Neural cell (in vitro differentiated cells): ENCODE data around the gene VPS35L. TPM values are rescaled to one million over a fixed set of nuclear protein-coding genes. Genes with fewer than 3 reads are reported as not detected.

Experiments
- H2AFZ ChIP-seq: fragments of 200-600, 300-800 bp; sonication (generic), shearing (Covaris generic); 2 replicates; pipeline ENCODE4 v1.6.0; 2014; ENCODE audit warnings: low read depth, mild to moderate bottlenecking, antibody characterized with exemption, low read length, moderate library complexity
- H3F3A ChIP-seq: fragments of 200-600 bp; shearing (Covaris generic); 2 replicates; pipeline ENCODE4 v1.6.1; 2016; ENCODE audit warnings: mild to moderate bottlenecking, moderate library complexity, mixed read lengths, antibody characterized with exemption, low read length; ENCODE audit not compliant: insufficient read depth, poor library complexity, severe bottlenecking
- H3K27ac ChIP-seq: fragments of 200-600, 300-800 bp; sonication (generic), shearing (Covaris generic); 2 replicates; pipeline ENCODE4 v1.5.1; 2014; ENCODE audit warnings: mild to moderate bottlenecking, low read length, moderate library complexity
- H3K27me3 ChIP-seq: fragments of 300-800, 200-600 bp; sonication (generic), shearing (Covaris generic); 2 replicates; pipeline ENCODE4 v1.6.0; 2014; ENCODE audit warnings: mild to moderate bottlenecking, low read depth, low read length, moderate library complexity; ENCODE audit not compliant: insufficient read depth
- H3K36me3 ChIP-seq: fragments of 300-800, 200-600 bp; sonication (generic), shearing (Covaris generic); 2 replicates; pipeline ENCODE4 v1.5.1; 2014; ENCODE audit warnings: mild to moderate bottlenecking, antibody characterized with exemption, low read length, moderate library complexity; ENCODE audit not compliant: insufficient read depth
- H3K4me2 ChIP-seq: fragments of 300-800, 200-600 bp; sonication (generic), shearing (Covaris generic); 2 replicates; pipeline ENCODE4 v1.6.0; 2014; ENCODE audit warnings: mild to moderate bottlenecking, low read length
- H3K4me3 ChIP-seq: fragments of 300-800, 200-600 bp; sonication (generic), shearing (Covaris generic); 2 replicates; pipeline ENCODE4 v1.5.1; 2014; ENCODE audit warnings: mild to moderate bottlenecking, low read length, moderate library complexity
- H3K79me2 ChIP-seq: fragments of 200-600 bp; shearing (Covaris generic); replicated peaks from 2 replicates; pipeline ENCODE4 v1.6.0; 2014; ENCODE audit warnings: mild to moderate bottlenecking, low read length, moderate library complexity; ENCODE audit not compliant: insufficient read depth
- H3K9ac ChIP-seq: fragments of 300-800, 200-600 bp; sonication (generic), shearing (Covaris generic); 2 replicates; pipeline ENCODE4 v1.6.1; 2016; ENCODE audit warnings: mild to moderate bottlenecking, low read length, mixed read lengths
- H3K9me2 ChIP-seq: fragments of 200-600 bp; shearing (Covaris generic); 2 replicates; pipeline ENCODE4 v1.6.1; 2016; ENCODE audit warnings: mild to moderate bottlenecking, low read length, mixed read lengths; ENCODE audit not compliant: insufficient read depth
- H3K9me3 ChIP-seq: fragments of 200-600, 300-800 bp; sonication (generic), shearing (Covaris generic); 2 replicates; pipeline ENCODE4 v1.6.1; 2016; ENCODE audit warnings: mild to moderate bottlenecking, mixed run types, low read length, moderate library complexity, mixed read lengths
- H4K20me1 ChIP-seq: fragments of 200-600 bp; shearing (Covaris generic); 2 replicates; pipeline ENCODE4 v1.6.1; 2016; ENCODE audit warnings: mild to moderate bottlenecking, mixed run types; ENCODE audit not compliant: insufficient read depth
- EP300 ChIP-seq: fragments of 450-650 bp; conservative IDR thresholded peaks from 2 replicates; pipeline ENCODE4 v1.6.1; 2014; ENCODE audit warnings: antibody characterized with exemption, mild to moderate bottlenecking, moderate library complexity; ENCODE audit not compliant: poor library complexity, severe bottlenecking
- EZH2 ChIP-seq: fragments of 200-600, 300-800 bp; shearing (Covaris generic), sonication (generic); IDR thresholded peaks from 2 replicates; pipeline ENCODE4 v1.6.1; 2014; ENCODE audit warnings: antibody characterized with exemption, low read length, borderline replicate concordance, mild to moderate bottlenecking; ENCODE audit not compliant: insufficient read depth, poor library complexity, severe bottlenecking
- MXI1 ChIP-seq: fragments of 450-650 bp; conservative IDR thresholded peaks from 2 replicates; pipeline ENCODE4 v1.6.1; 2014; ENCODE audit warnings: antibody characterized with exemption, mild to moderate bottlenecking; ENCODE audit not compliant: poor library complexity, severe bottlenecking
- POLR2AphosphoS5 ChIP-seq: IDR thresholded peaks from 2 replicates; pipeline ENCODE4 v1.6.1; 2012
- RAD21 ChIP-seq: fragments of 450-650 bp; conservative IDR thresholded peaks from 2 replicates; pipeline ENCODE4 v1.6.1; 2014; ENCODE audit warnings: antibody characterized with exemption, mild to moderate bottlenecking, moderate library complexity
- SMC3 ChIP-seq: fragments of 450-650 bp; conservative IDR thresholded peaks from 2 replicates; pipeline ENCODE4 v1.6.1; 2014; ENCODE audit warnings: antibody characterized with exemption, mild to moderate bottlenecking, moderate library complexity; ENCODE audit not compliant: poor library complexity
- TAF1 ChIP-seq: IDR thresholded peaks from 2 replicates; pipeline ENCODE4 v1.6.1; 2012; ENCODE audit warnings: low read depth
- polyA plus RNA-seq: library from polyadenylated mRNA; depleted of rRNA; stranded (reverse); fragments of >200 nt; gene quantifications from 2 replicates; pipeline ENCODE4 v1.2.3, GENCODE V29; 2014
- TF ChIP-seq, protein P1 (sequence below): IDR thresholded peaks from 2 replicates; pipeline ENCODE4 v1.6.1; 2012; ENCODE audit warnings: borderline replicate concordance
- TF ChIP-seq, protein P2 (sequence below): fragments of 450-650 bp; IDR thresholded peaks from 2 replicates; pipeline ENCODE4 v1.5.1; 2014; ENCODE audit warnings: antibody characterized with exemption, mild to moderate bottlenecking, moderate library complexity; ENCODE audit not compliant: poor library complexity, severe bottlenecking

The VPS35L gene
- polyA plus RNA-seq, 1 donor from 2014 or later, result 29.8 TPM

DNA sequence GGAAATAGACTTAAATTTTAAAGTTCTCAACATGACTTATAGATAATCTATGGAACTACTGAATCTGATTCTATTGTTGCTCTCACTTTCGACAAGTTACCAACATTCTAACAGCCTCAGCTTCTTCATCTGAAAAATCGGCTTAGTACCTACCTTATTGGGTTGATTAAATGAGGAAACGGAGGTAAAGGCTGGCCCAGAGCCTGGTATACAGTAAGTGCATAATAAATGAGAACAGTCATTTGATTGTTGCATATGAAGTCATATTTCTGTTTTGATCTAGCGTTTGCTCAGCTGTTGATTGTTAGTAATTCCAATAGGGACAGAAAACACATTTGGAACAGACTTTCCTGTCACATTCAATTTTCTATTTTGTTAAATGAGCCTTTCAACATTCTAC, 4.6 kb downstream of the VPS35L start:
- H3K36me3 ChIP-seq, result no peaks in the 10 kb centered on the region
- peaks cover 11% of the 10 kb centered on the region for H3K79me2 ChIP-seq

DNA sequence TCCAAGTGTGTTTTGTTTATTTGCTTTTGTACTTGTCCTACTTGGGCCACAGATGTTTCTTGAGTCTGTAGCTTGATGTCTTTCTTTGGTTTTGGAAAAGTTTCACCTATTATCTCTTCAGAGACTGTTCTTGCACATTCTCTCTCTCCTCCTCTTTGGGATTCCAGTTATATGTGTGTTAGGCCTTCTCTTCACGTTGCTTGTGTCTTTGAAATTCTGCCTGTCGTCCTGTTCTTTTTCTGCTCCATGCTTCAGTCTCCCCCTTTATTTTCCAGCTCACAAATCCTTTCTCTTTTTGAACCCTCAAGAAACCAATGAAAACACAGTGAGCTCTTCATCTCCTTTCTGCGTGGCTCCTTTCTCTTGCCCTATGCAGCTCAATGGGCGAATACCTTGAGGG, 7.9 kb downstream of the VPS35L start:
- H3K79me2 ChIP-seq, result no peaks in the 10 kb centered on the region
- no peak overlapping the region for H3K9ac ChIP-seq
- no peaks in the 10 kb centered on the region for H3K9me3 ChIP-seq
- no peak overlapping the region for H3K27ac ChIP-seq
- no peaks in the 10 kb centered on the region for H3F3A ChIP-seq
- H3K4me2 ChIP-seq, result no peak overlapping the region
- H2AFZ ChIP-seq, result no peak overlapping the region
- H4K20me1 ChIP-seq, result no peaks in the 10 kb centered on the region
- H3K9me2 ChIP-seq, result no peaks in the 10 kb centered on the region
- peaks cover 5% of the 10 kb centered on the region for H3K36me3 ChIP-seq
- H3K4me3 ChIP-seq, result no peak overlapping the region
- H3K27me3 ChIP-seq, result no peaks in the 10 kb centered on the region
- TF ChIP-seq POLR2AphosphoS5 (no peak), EP300 (no peak)
- TF ChIP-seq, protein P1, sequence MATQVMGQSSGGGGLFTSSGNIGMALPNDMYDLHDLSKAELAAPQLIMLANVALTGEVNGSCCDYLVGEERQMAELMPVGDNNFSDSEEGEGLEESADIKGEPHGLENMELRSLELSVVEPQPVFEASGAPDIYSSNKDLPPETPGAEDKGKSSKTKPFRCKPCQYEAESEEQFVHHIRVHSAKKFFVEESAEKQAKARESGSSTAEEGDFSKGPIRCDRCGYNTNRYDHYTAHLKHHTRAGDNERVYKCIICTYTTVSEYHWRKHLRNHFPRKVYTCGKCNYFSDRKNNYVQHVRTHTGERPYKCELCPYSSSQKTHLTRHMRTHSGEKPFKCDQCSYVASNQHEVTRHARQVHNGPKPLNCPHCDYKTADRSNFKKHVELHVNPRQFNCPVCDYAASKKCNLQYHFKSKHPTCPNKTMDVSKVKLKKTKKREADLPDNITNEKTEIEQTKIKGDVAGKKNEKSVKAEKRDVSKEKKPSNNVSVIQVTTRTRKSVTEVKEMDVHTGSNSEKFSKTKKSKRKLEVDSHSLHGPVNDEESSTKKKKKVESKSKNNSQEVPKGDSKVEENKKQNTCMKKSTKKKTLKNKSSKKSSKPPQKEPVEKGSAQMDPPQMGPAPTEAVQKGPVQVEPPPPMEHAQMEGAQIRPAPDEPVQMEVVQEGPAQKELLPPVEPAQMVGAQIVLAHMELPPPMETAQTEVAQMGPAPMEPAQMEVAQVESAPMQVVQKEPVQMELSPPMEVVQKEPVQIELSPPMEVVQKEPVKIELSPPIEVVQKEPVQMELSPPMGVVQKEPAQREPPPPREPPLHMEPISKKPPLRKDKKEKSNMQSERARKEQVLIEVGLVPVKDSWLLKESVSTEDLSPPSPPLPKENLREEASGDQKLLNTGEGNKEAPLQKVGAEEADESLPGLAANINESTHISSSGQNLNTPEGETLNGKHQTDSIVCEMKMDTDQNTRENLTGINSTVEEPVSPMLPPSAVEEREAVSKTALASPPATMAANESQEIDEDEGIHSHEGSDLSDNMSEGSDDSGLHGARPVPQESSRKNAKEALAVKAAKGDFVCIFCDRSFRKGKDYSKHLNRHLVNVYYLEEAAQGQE, result no peak

More for the DNA sequence above, 4.6 kb downstream of the VPS35L start:
- H3K4me2 ChIP-seq, result no peak overlapping the region
- no peak overlapping the region for H2AFZ ChIP-seq
- no peaks in the 10 kb centered on the region for H3K9me2 ChIP-seq
- H4K20me1 ChIP-seq, result no peaks in the 10 kb centered on the region
- no peaks in the 10 kb centered on the region for H3F3A ChIP-seq
- no peak overlapping the region for H3K27ac ChIP-seq
- H3K9me3 ChIP-seq, result no peaks in the 10 kb centered on the region
- no peaks in the 10 kb centered on the region for H3K27me3 ChIP-seq
- TF ChIP-seq SMC3, result no peak
- TF ChIP-seq TAF1, result no peak
- TF ChIP-seq, protein P1, result no peak
- TF ChIP-seq RAD21, result no peak
- TF ChIP-seq EZH2, result no peak
- TF ChIP-seq, protein P2, sequence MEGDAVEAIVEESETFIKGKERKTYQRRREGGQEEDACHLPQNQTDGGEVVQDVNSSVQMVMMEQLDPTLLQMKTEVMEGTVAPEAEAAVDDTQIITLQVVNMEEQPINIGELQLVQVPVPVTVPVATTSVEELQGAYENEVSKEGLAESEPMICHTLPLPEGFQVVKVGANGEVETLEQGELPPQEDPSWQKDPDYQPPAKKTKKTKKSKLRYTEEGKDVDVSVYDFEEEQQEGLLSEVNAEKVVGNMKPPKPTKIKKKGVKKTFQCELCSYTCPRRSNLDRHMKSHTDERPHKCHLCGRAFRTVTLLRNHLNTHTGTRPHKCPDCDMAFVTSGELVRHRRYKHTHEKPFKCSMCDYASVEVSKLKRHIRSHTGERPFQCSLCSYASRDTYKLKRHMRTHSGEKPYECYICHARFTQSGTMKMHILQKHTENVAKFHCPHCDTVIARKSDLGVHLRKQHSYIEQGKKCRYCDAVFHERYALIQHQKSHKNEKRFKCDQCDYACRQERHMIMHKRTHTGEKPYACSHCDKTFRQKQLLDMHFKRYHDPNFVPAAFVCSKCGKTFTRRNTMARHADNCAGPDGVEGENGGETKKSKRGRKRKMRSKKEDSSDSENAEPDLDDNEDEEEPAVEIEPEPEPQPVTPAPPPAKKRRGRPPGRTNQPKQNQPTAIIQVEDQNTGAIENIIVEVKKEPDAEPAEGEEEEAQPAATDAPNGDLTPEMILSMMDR, result no peak
- no peak for TF ChIP-seq EP300
- TF ChIP-seq MXI1, result no peak
- H3K4me3 ChIP-seq, result no peak overlapping the region
- no peak overlapping the region for H3K9ac ChIP-seq
